Fibroblast of mammary gland (primary cell): ENCODE measurements around the gene HOXB4.

Experiments used
- DNase-seq: peaks from one replicate; pipeline ENCODE4 v3.0.0-alpha.2; 2010; ENCODE audit warnings: low read depth
- H3K4me3 ChIP-seq: 2 replicates; pipeline ENCODE4 v1.5.1; 2011; ENCODE audit warnings: low read depth, mild to moderate bottlenecking, low read length, moderate library complexity; ENCODE audit not compliant: control insufficient read depth
- CTCF ChIP-seq: conservative IDR thresholded peaks from 2 replicates; pipeline ENCODE4 v1.5.1; 2011; ENCODE audit warnings: low read depth, low read length, inconsistent platforms; ENCODE audit not compliant: control insufficient read depth, insufficient read depth

Gene HOXB4

GRCh38 chr17:48588528-48588927 is 10.4 kb upstream of the HOXB4 start:
- TF ChIP-seq CTCF: no peak
- peak overlapping the region; percentile 15 for H3K4me3 ChIP-seq
- no peak for DNase-seq

- no peak for DNase-seq
- no peak overlapping the region for H3K4me3 ChIP-seq
- no peak for TF ChIP-seq CTCF
These were observed 9.9 kb upstream of the HOXB4 start for GRCh38 chr17:48588074-48588415.

GRCh38 chr17:48587276-48588073 is 9.3 kb upstream of the HOXB4 start:
- DNase-seq: no peak
- TF ChIP-seq CTCF: no peak
- H3K4me3 ChIP-seq: peak overlapping the region; percentile 5

- no peak for DNase-seq
- no peak for TF ChIP-seq CTCF
- peak overlapping the region; percentile 78 for H3K4me3 ChIP-seq
These were observed 8.5 kb upstream of the HOXB4 start for GRCh38 chr17:48586355-48587258.

- peak overlapping the region; percentile 78 for H3K4me3 ChIP-seq
- DNase-seq: peak; percentile 73
- TF ChIP-seq CTCF: no peak
These were observed 6.1 kb upstream of the HOXB4 start for GRCh38 chr17:48584223-48584741.

- DNase-seq: no peak
- no peak overlapping the region for H3K4me3 ChIP-seq
- TF ChIP-seq CTCF: no peak
These were observed 5.6 kb upstream of the HOXB4 start for GRCh38 chr17:48583708-48584222.
